Suprapubic skin (tissue), 4 donors: ENCODE results near the gene OSMR.

ENCODE experiments used
- CTCF ChIP-seq, 2 donors: fragments of 200-600 bp in 1 of 2; fragments of 450-650 bp in 1 of 2; sonication (generic) in 1 of 2; IDR thresholded peaks; one replicate each; pipeline ENCODE4 v1.5.1; 2016 to 2019; ENCODE audit warnings: antibody characterized with exemption in 2 of 2, mild to moderate bottlenecking in 1 of 2, moderate library complexity in 1 of 2
- EP300 ChIP-seq: sonication (generic); formaldehyde crosslinking; IDR thresholded peaks from one replicate; pipeline ENCODE4 v1.6.1; 2017; ENCODE audit warnings: antibody characterized with exemption
- POLR2A ChIP-seq, 2 donors: fragments of 450-650 bp; IDR thresholded peaks; one replicate each; pipeline ENCODE4 v1.6.1; 2017; ENCODE audit warnings: antibody characterized with exemption in 2 of 2, mild to moderate bottlenecking in 2 of 2, moderate library complexity in 2 of 2
- POLR2AphosphoS5 ChIP-seq, 3 donors: sonication (generic); formaldehyde crosslinking; IDR thresholded peaks; one replicate each; pipeline ENCODE4 v1.6.1; 2017; ENCODE audit warnings: antibody characterized with exemption in 3 of 3

DNA sequence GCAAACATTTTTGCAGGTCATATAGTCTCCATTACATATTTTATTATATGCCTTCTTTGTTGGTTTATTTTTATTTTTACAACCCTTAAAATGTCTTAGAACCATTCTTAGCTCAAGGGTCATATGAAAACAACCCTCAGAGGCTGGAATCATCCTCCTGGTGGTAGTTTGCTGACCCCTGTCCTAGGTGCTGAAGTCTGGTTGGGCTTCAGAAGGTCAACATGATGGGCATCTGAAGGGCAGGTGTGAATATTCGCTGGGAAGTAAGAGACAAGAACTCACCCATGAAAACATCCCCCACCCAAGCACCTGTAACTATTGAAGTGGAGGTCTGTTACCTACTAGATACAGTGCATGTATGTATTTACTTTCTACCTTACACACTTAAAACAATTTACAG lies 75.4 kb downstream of the OSMR start:
- TF ChIP-seq POLR2A (IDR thresholded peaks at IDR 0.05) (no peak), CTCF (IDR thresholded peaks at IDR 0.05) (no peak), POLR2AphosphoS5 (IDR thresholded peaks at IDR 0.05) (no peak), EP300 (no peak)
